Body of pancreas (tissue), 4 donors: ENCODE measurements around the gene CLSTN2.

Experiments
- POLR2A ChIP-seq, 3 donors: fragments of 450-650 bp; IDR thresholded peaks; one replicate each; pipeline ENCODE4 v1.6.1; 2016; ENCODE audit warnings: antibody characterized with exemption in 3 of 3, mild to moderate bottlenecking in 2 of 3
- TF ChIP-seq, protein P1 (sequence below), 7 experiments: fragments of 450-650 bp in 4 of 7; fragments of 200-600 bp in 3 of 7; sonication (generic) in 3 of 7; IDR thresholded peaks; one replicate each; pipeline ENCODE4 v1.5.1; 2016 to 2019; ENCODE audit warnings: antibody characterized with exemption in 7 of 7

DNA sequence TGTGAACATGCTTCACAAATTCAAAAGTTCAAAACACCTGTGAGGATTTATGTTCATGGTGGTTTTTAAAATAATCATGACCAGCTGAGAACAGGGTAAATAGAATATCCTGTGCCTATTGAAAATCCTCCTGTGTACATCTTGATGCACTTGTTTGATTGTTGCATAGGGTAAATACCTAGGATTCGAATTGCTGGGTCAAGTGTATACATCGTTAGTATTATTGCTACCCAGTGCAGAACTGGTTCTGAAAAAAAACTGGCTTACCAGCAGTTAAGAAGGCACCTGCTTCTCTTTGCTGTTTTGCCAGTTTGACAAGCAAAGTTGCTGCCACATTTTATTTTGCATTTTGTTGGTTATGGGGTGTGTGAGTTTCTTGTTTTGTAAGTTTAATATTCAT lies 272.6 kb downstream of the CLSTN2 start:
- TF ChIP-seq, protein P1, sequence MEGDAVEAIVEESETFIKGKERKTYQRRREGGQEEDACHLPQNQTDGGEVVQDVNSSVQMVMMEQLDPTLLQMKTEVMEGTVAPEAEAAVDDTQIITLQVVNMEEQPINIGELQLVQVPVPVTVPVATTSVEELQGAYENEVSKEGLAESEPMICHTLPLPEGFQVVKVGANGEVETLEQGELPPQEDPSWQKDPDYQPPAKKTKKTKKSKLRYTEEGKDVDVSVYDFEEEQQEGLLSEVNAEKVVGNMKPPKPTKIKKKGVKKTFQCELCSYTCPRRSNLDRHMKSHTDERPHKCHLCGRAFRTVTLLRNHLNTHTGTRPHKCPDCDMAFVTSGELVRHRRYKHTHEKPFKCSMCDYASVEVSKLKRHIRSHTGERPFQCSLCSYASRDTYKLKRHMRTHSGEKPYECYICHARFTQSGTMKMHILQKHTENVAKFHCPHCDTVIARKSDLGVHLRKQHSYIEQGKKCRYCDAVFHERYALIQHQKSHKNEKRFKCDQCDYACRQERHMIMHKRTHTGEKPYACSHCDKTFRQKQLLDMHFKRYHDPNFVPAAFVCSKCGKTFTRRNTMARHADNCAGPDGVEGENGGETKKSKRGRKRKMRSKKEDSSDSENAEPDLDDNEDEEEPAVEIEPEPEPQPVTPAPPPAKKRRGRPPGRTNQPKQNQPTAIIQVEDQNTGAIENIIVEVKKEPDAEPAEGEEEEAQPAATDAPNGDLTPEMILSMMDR (IDR thresholded peaks at IDR 0.05), result no peak
- TF ChIP-seq POLR2A (IDR thresholded peaks at IDR 0.05), result no peak
